ENCODE measurements around the gene GCNT3.

GCNT3 gene, protein sequence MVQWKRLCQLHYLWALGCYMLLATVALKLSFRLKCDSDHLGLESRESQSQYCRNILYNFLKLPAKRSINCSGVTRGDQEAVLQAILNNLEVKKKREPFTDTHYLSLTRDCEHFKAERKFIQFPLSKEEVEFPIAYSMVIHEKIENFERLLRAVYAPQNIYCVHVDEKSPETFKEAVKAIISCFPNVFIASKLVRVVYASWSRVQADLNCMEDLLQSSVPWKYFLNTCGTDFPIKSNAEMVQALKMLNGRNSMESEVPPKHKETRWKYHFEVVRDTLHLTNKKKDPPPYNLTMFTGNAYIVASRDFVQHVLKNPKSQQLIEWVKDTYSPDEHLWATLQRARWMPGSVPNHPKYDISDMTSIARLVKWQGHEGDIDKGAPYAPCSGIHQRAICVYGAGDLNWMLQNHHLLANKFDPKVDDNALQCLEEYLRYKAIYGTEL

DNA sequence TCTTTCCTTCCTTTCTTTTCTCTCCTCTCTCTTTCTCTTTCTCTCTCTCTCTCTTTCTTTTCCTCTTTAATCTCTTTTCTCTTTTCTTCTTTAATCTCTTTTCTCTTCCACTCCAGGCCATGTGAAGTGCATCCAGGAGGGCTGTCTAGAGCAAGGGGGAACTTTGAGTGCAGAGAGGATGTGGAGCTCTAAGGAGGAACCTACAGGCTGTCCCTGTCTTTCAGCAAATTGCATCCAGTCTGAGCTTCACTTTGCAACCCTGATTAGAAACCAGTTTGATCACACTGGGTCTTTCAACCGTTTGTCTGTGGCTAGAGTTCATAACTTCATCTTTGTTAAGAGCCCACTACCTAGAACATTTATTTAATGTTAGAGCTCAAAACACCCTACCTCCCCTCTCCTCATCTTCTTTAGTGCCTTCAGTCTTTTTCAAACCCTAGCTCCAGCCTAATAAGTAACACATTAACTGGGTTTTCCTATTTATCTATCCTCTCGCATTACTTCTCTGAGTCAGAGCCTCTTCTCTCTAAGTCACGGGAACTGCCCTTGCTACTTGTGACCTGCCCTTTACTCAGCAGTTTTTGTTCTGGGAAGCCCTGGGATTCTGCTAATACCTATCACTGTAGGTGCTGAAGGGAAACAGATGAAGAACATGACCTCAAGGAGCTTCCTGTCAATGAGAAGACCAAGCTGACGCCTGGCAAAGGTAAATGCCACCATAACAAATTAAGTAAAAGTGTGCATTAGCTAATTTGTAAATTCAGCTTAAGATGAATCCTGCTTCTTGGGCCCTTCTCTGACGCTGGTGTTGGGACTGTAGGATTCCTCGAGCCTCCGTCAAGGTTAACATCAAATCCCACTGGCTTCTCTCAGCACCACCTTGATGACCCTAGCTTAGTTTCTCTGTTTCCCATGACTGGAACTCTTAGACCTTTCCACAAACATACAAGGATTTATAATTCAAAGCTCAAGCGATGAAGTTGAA is at the start of gene GCNT3:
TSS of gene GCNT3 (plus strand) at position 508 of the 985 bp plus-strand sequence. CDS start 6,456 bp downstream, outside the sequence.
- no peak for DNase-seq (ENCODE audit: low read depth in 2 of 2)

DNA sequence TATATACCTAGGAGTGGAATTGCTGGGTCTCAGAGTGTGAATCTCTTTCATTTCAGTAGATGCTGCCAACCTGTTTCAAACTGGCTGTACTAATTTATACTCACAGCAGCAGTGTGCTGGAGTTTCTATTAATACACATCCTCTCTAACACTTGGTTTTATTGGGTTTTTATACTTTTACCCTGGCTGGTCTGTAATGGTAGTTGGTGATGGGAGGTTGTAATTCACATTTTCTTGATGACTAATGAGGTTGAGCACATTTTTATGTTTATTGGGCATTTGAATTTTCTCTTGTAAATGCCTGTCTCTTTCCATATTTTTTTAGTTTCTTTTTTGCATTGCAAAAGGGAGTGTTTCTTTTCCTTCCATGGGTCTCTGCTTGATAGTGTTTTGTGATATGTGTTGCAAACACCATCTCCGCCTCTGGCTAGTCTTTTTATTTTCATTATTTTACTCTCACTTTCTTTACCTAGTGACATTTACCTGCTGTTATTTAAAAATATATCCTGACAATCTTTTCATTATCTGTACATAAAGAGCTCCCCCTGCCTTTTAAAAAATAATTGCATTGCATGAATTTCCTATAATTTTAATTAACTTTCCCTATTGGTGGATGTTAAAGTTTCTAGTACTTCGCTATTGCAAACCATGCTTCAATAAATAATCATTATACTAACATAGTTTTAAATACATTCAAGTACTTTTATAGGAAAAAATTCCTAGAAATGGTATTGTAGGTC is 49.0 kb upstream of the GCNT3 start:
- DNase-seq (ENCODE audit: low read depth in 2 of 2), result no peak

DNA sequence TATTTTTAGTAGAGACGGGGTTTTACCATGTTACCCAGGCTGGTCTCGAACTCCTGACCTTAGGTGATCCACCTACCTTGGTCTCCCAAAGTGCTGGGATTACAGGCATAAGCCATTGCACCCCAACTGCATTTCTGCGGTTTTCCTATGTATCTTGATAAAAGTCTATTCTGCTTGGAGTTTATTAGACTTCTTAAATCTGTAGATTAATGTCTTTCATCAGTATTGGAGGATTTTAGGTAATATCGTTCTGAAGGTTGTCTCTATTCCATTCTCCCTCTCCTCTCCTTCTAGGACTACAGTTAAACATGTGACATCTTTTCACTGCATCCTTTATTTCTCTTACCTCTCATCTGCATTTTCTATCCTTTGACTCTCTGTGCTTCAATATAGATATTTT is 46.3 kb upstream of the GCNT3 start:
- DNase-seq (ENCODE audit: low read depth in 2 of 2), result no peak

DNA sequence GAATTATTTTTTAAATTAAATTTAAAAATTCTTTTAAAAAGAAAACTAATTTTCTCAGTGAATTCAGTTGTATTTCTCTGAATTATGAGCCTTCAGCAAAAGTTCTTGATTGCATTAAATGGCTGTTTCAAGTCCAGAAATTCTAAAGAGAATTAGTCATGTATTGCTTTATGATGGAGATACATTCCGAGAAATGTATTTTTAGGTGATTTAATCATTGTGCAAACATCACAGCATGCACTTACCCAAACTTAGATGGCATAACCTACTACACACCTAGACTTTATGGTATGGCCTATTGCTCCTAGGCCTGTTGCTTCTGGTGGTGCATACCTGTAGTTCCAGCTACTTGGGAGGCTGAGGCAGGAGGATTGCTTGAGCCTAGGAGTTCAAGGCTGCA is 44.3 kb upstream of the GCNT3 start:
- DNase-seq (ENCODE audit: low read depth in 2 of 2), result no peak

DNA sequence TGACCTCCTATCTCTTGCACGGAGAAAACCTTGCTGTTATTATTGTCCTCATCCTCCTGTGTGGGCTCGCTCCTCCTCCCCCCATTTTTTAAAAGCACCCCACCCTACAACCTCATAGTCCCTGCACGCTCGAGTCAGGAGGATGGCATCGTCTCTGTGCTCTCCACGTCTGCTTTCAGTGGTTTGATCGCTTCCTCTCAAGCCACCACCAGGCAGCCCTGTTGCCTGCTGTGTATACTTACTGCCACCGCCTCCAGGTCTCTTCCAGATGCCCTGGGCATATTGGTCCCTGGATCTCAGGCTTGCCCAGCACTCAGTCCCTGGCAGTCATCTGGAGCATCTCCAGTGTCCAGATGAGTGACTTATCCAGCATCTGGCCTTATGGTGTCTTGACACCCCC is 42.1 kb upstream of the GCNT3 start:
- no peak for DNase-seq (ENCODE audit: low read depth in 2 of 2)

DNA sequence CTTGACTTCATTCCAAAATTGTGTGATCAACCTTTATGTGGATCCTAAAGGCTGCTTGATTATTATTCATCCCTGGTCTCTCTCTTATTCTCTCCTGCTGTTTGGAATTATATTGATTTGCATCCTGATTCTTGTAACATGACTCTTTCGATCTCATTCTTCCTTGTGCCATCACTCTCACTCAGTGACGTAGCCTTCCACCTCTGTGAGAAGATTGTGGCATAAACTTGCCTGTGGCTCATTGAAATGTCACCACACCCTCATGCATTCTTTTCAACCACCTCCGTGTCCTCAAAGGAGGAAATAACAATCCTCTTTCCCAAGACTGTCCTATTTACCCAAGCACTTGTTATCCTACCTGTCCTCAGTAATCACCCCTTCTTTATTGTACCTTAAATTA is 41.3 kb upstream of the GCNT3 start:
- no peak for DNase-seq (ENCODE audit: low read depth in 2 of 2)

DNA sequence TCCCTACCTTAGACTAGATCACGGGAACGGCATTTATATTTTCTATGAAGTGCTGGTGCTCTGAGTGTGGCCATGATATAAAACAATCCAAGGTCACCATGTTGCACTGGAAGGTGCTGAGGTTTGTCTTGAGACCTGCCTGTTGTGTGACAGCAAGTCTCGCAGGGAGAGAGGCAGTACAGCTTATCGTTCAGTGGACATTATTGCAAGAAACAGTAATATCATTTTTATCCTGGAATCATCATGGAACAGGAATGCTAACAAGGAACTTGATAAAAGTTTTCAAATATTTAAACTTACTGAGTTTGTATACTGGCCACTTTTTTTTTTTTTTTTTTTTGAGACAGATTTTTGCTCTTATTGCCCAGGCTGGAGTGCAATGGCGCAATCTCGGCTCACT is 40.0 kb upstream of the GCNT3 start:
- DNase-seq (ENCODE audit: low read depth in 2 of 2), result no peak

DNA sequence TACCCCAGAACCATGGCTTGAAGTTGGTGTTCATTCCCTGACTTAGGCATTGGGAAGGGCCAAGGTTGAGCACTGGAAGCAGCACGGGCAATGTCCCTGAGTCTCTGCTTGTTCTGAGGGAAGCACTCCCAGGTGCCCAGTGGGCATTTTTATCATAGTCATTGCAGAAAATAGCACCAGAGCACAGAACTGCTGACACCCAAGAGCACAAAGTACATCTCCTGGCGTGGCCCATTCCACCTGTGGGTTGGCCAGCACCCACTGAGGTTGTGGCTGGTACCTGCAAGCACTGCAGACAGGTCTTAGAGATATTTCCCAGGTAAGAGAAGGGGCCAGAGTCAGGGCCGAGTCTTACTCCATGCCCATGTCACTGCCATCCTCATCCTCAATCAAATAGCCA is 28.5 kb upstream of the GCNT3 start:
- DNase-seq (ENCODE audit: low read depth in 2 of 2), result no peak

DNA sequence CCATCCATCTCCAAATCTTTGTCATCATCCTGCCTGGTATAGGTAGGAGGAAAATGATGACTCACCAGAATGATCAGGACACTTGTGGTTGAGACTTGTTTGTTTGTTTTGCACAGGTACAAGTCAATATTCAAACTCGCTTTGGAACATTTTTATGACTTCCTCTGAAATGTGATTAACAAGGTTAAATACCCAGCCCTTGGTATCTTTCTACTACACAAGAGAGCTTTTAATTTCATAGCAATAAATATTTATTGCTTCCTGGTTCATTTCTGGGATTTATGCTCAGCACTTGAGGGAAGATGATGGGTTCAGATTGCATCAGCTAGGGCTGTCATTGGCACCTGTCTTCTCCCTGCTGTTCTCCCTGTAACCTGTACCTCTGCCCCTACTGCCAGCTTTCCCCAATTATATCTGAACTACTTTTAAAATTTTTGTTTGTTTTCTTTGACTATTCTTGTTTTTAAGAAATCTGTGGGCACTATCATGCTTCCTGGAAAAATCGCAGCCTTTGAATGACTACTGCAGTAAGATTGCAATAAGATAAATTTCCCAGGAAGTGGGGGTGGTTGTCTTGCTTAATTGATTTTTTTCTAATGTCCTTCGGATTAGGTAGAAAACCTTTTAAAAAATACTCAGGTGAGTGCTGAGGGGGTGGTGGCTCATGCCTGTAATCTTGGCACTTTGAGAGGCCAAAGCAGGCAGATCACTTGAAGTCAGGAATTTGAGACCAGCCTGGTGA is 24.3 kb upstream of the GCNT3 start:
- DNase-seq (ENCODE audit: low read depth in 2 of 2), result no peak

DNA sequence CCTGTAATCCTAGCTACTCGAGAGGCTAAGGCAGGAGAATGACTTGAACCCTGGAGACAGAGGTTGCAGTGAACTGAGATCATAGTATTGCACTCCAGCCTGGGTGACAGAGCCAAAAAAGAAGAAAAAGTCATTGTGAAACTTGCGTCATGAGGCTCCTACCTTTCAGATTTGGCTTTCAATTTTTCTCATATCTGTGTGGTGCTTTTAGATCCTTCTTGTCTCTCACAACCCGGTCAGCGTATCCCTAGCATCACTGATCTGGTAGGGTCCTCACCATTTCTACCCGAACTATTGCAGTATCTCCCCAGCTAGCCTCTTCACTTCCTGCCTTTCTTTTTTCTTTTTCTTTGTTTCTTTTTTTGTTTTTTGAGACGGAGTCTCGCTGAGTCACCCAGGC is 21.6 kb upstream of the GCNT3 start:
- no peak for DNase-seq (ENCODE audit: low read depth in 2 of 2)

DNA sequence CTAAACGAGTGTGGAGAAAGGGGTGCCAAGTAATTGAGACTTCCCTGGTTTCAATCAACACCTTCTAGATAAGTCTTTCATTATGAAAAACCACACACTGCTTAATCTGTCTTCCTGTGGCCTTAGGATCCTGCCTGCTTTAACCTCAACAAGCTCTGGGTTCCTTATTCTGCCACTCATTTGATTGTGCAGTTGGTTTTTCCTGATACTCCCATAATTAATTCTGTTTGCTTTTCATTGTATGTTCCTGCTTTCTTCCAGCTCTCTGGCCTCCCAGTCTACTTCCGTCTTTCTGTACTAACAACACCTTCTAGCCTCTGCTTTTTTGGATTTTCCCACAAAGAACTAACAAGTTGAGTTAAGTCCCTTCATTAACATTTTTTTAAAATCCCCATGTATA is 20.2 kb upstream of the GCNT3 start:
- DNase-seq (ENCODE audit: low read depth in 2 of 2), result no peak

DNA sequence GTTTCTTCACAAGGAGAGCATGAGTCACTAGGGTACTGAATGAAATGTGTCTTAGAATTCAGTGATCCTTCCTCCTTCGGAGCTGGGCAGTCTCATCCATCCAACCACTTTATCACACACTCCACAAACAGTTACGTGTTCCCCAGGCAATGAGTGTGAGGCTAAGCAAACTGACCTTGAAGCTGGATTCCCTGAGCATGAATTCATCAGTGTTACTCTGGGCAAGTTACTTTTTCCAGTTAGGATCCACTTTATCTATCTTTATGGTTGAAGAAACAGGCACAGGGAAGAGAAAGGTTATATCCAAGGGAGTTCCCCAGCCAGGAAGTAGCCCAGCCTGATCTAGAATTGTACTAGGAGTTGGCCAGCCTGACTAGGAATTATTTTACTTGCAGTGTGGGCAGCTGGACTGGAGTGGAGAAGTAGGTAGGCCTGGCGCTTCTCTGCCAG is 17.1 kb upstream of the GCNT3 start:
- DNase-seq (ENCODE audit: low read depth in 2 of 2), result no peak

DNA sequence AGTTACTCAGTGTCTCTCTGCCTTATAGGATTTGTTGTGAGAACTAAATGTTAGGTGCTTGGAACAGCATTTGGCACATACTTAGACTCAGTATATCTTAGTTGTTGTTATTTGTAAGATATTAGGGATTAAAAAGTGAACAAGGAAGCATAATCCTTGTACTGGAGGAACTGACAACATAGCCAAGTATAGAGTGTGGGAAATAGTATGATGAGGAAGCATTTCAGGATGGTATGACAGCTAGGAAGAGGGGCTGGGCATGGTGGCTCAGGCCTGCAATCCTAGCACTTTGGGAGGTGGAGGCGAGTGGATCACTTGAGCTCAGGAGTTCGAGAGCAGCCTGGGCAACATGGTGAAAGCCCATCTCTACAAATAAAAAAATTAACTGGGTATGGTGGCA is 16.6 kb upstream of the GCNT3 start:
- no peak for DNase-seq (ENCODE audit: low read depth in 2 of 2)

DNA sequence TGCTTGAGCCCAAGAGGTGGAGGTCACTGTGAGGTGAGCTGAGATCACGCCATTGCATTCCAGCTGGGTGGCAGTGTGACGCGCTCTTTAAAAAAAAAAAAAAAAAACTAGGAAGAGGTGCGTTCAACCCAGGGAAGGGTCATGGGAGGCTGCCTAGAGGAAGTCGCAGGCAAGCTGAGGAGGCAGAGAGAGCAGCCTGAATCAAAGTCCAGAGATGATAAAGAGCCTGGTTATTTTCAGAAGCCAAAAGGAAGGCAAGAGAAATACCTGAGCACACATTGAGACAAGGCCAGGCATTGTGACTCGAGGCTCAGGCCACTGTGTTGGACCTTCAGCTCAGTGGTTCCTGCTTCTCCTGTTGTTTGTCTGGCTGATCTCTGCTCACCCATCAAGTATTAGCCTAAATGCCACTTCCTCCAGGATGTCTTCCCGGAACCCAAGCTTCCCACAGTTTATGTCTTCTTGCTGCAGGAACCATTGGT is 16.1 kb upstream of the GCNT3 start:
- no peak for DNase-seq (ENCODE audit: low read depth in 2 of 2)

DNA sequence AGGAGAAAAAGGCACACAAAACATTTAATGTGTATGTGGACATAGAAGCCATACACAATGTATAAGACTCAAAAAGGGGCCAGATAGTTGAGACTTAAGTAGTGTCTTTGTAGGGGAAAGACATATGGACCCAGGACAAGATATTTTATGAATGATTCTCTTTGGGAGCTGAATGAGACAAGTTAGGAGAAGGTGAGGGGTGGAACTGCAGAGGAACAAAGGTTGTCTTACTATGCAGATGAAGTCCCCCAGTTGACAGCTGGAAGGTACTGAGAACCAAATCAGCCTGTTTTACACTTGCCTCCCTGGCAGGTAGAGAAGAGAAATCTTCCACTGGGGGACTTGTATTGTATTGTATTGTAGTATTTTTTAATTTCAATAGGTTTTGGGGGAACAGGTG is 14.9 kb upstream of the GCNT3 start:
- DNase-seq (ENCODE audit: low read depth in 2 of 2), result no peak

DNA sequence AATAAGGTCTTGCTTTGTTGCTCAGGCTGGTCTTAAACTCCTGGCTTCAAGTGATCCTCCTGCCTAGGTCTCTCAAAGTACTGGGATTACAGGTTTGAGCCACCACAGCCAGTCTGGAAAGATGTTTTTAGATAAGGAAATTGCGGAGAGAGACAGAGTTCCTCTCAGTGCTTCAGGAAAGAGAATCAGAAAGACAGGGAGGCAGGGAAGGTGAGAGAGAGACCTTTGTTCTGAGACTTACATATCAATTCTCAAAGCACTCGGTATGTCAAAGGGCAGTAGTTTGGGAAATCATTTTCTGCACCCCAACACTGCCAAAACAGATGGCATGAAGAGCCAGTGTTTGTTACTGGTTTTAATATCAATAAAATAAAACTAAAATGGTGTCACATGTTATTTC is 13.1 kb upstream of the GCNT3 start:
- no peak for DNase-seq (ENCODE audit: low read depth in 2 of 2)

DNA sequence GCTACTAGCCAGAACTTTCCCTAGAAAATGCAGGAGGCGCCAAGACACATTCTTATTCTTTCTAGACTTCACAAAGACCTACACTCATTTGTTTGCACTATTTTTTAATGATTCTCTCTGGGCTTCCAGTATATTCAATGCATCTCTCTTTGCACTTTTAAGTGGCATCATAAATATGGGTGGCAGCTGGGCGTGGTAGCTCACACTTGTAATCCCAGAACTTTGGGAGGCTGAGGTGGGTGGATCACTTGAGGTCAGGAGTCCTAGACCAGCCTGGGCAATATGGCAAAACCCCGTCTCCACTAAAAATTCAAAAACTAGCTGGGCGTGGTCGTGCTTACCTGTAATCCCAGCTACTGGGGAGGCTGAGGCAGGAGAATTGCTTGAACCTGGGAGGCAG is 5.6 kb upstream of the GCNT3 start:
- DNase-seq (ENCODE audit: low read depth in 2 of 2), result no peak

DNA sequence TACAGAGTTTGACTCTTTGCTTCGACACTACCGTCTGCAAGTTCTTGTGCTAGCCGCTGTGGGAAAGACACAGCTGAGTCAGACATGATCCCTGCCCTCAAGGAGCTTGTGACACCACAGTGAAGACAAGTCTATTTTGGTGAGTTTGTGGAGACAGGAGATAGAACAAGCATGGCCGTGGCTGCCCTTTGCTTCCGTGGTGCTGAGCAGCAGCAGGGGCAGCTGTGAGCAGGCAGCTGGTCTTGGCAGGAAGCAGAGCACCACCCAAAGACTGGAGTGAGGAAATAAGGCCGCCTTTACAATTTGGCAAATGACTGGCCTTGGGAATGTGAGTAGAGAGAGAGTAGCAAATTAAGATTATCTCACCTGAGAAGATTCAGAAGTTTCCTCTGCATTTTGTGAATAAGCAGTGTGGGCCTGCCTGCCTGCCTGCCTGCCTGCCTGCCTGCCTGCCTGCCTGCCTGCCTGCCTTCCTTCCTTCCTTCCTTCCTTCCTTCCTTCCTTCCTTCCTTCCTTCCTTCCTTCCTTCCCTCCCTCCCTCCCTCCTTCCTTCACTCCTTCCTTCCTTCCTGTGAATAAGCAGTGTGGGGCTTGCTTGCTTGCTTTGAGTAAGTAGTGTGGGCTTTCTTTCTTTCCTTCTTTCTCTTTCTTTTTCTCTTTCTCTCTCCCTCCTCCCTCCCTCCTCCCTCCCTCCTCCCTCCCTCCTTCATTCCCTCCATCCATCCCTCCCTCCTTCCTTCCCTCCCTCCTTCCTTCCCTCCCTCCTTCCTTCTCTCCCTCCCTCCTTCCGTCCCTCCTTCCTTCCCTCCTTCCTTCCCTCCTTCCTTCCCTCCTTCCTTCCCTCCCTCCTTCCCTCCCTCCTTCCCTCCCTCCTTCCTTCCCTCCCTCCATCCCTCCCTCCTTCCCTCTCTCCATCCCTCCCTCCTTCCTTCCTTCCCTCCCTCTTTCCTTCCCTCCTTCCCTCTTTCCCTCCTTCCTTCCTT is 1.6 kb upstream of the GCNT3 start:
- DNase-seq (ENCODE audit: low read depth in 2 of 2), result no peak

DNA sequence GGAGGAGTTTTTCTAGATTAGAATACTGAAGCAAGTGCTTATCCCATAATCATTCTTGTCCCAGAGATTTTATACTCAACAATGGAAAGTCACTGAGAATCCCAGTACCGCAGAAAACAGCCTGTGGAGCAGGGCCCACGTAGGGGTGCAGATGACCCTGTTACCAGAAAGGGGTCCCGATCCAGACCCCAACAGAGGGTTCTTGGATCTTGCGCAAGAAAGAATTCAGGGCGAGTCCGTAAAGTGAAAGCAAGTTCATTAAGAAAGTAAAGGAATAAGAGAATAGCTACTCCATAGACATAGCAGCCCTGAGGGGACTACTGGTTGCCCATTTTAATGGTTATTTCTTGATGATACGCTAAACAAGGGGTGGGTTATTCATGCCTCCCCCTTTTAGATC is 2.6 kb downstream of the GCNT3 start:
- DNase-seq (ENCODE audit: low read depth in 2 of 2), result no peak

DNA sequence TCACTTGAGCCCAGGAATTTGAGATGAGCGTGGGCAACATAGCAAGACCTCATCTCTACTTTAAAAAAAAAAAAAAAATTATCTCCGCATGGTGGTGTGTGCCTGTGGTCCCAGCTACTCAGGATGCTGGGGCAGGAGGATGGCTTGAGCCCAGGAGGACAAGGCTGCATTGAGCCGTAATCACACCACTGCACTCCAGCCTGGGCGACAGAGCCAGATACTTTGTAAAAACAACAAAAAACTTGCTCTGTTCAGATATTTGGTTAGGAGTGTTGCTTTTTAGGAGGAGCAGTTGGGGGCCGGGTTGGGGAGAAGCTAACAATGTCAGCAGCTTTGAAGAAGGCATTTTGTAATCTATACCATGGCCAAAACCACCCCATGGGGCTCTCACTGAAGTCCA is 4.1 kb downstream of the GCNT3 start:
- DNase-seq (ENCODE audit: low read depth in 2 of 2), result no peak

All from stimulated activated CD4-positive, alpha-beta T cell treated with anti-CD3 and anti-CD28 coated beads, Interleukin-15, amount 100 ng/mL, for 48 hours (primary cell).